GM12878 (cell line): ENCODE measurements around the gene SEC14L1.

Source experiments
- CREB1 ChIP-seq: IDR thresholded peaks from 2 replicates; pipeline ENCODE4 v1.6.1; 2012; ENCODE audit warnings: low read depth, mild to moderate bottlenecking, inconsistent platforms
- CTCF ChIP-seq, 3 experiments: IDR thresholded peaks in 2 of 3; conservative IDR thresholded peaks in 1 of 3; 2 replicates each; pipeline ENCODE4 v1.5.1; 2011; ENCODE audit warnings: low read depth in 3 of 3, low read length in 3 of 3, mild to moderate bottlenecking in 3 of 3, control low read depth in 2 of 3, moderate library complexity in 2 of 3, inconsistent platforms in 1 of 3, mixed read lengths in 1 of 3; ENCODE audit not compliant: control insufficient read depth in 2 of 3, insufficient read depth in 1 of 3; ENCODE audit errors: extremely low read depth in 1 of 3
- ELK1 ChIP-seq: IDR thresholded peaks from 2 replicates; pipeline ENCODE4 v1.6.1; 2012; ENCODE audit warnings: low read depth, low read length, improper control_type of control experiment
- EP300 ChIP-seq, 2 experiments: fragments of 150-350 bp in 1 of 2; IDR thresholded peaks; 2 replicates each; pipeline ENCODE4 v1.6.1; 2011 to 2012; ENCODE audit warnings: low read depth in 2 of 2, low read length in 2 of 2, borderline replicate concordance in 1 of 2, improper control_type of control experiment in 1 of 2, inconsistent platforms in 1 of 2; ENCODE audit not compliant: control insufficient read depth in 1 of 2
- EZH2 ChIP-seq: IDR thresholded peaks from 2 replicates; pipeline ENCODE4 v1.6.1; 2012; ENCODE audit warnings: low read depth, mild to moderate bottlenecking, control low read depth, inconsistent platforms, low read length, borderline replicate concordance; ENCODE audit not compliant: control insufficient read depth
- JUND ChIP-seq: IDR thresholded peaks from 2 replicates; pipeline ENCODE4 v1.6.1; 2012; ENCODE audit warnings: low read depth, mild to moderate bottlenecking, low read length, improper control_type of control experiment, moderate library complexity
- NFXL1 ChIP-seq: fragments of 450-650 bp; IDR thresholded peaks from 2 replicates; pipeline ENCODE4 v1.6.1; 2017; ENCODE audit warnings: antibody characterized with exemption, mild to moderate bottlenecking, borderline replicate concordance
- NFYB ChIP-seq: IDR thresholded peaks from 2 replicates; pipeline ENCODE4 v1.6.1; 2011; ENCODE audit warnings: low read depth, mild to moderate bottlenecking, low read length, improper control_type of control experiment, moderate library complexity; ENCODE audit not compliant: insufficient read depth
- NR2C2 ChIP-seq: IDR thresholded peaks from 2 replicates; pipeline ENCODE4 v1.6.1; 2011; ENCODE audit warnings: borderline replicate concordance, low read depth; ENCODE audit not compliant: control insufficient read depth, insufficient read length

- TF ChIP-seq CREB1 (no peak), JUND (no peak), EZH2 (no peak), EP300 (IDR thresholded peaks at IDR 0.05; ENCODE audit: borderline replicate concordance in 1 of 2, control insufficient read depth in 1 of 2, low read depth in 2 of 2, low read length in 2 of 2) (no peak), CTCF (IDR thresholded peaks at IDR 0.05 in 2 of 3, conservative IDR thresholded peaks at IDR 0.05 in 1 of 3; ENCODE audit: control insufficient read depth in 2 of 3, extremely low read depth in 1 of 3, insufficient read depth in 1 of 3, low read depth in 3 of 3, low read length in 3 of 3) (peak in 2 of 3 experiments; percentile 39 to 49; a peak in 5 of 6 replicates), NFXL1 (no peak), ELK1 (no peak), NFYB (no peak), NR2C2 (no peak)
Observed at GRCh38 chr17:77214743-77215142, 74.0 kb downstream of the SEC14L1 start.
